ENCODE measurements around the gene TPBGL. TPM values are rescaled to one million over a fixed set of nuclear protein-coding genes. Genes with fewer than 3 reads are reported as not detected.

TPBGL gene
- polyA plus RNA-seq, 3 donors = not detected

- Mint-ChIP-seq H3K27ac (no peak overlapping the region), H3K4me3 (peak overlapping the region in 1 of 2 donors; percentile 81), H3K36me3 (peaks cover 4 to 6% of the 10 kb centered on the region in 2 donors), H3K4me1 (peaks cover 8% of the 10 kb centered on the region), H3K9me3 (peaks cover 0 to 15% (median 10%) of the 10 kb centered on the region in 7 donors), H3K27me3 (ENCODE audit: low read depth in 3 of 3) (peaks cover 54 to 72% (median 64%) of the 10 kb centered on the region in 3 donors)
- no peak overlapping the region for H3K4me2 ChIP-seq (replicated peaks; ENCODE audit: extremely low read depth, low read length, poor library complexity, severe bottlenecking)
- H3K79me2 ChIP-seq (ENCODE audit: insufficient read depth, low read length) = no peaks in the 10 kb centered on the region
- peaks cover 36 to 59% of the 10 kb centered on the region in 2 donors for H3K27me3 ChIP-seq (ENCODE audit: control insufficient read depth in 2 of 2, insufficient read depth in 2 of 2, low read length in 2 of 2)
- no peak overlapping the region for H3K4me3 ChIP-seq (replicated peaks in 1 of 3; ENCODE audit: low read depth in 2 of 3, low read length in 3 of 3)
- no peak for TF ChIP-seq CTCF (IDR thresholded peaks at IDR 0.05)
- no peaks in the 10 kb centered on the region for H4K20me1 ChIP-seq (ENCODE audit: insufficient read depth, low read length)
- peaks cover 0 to 15% of the 10 kb centered on the region in 2 donors for H3K9me3 ChIP-seq (replicated peaks in 1 of 2; ENCODE audit: control insufficient read depth in 1 of 2, insufficient read depth in 1 of 2, low read length in 2 of 2)
- H3K9ac ChIP-seq (ENCODE audit: insufficient read depth, low read length, poor library complexity, severe bottlenecking) = no peak overlapping the region
- H3K36me3 ChIP-seq (replicated peaks in 1 of 2; ENCODE audit: control insufficient read depth in 1 of 2, insufficient read depth in 2 of 2, low read length in 2 of 2) = no peaks in the 10 kb centered on the region
- intact Hi-C loops (cut with micrococcal nuclease) = loop anchor here in 1 of 2 donors (2.0 to 5.0 kb wide), 2 partner anchors 32 to 97 kb away; no protein-coding TSS in a partner anchor
- DNase-seq = no peak
- H3K4me1 ChIP-seq (ENCODE audit: control insufficient read depth in 1 of 2, insufficient read depth in 2 of 2, low read length in 2 of 2) = peaks cover 8 to 22% of the 10 kb centered on the region in 2 donors
- H2AFZ ChIP-seq (ENCODE audit: insufficient read depth, low read depth, low read length, poor library complexity, severe bottlenecking) = no peak overlapping the region
- 46% methylated on average over 5 of the region's 10 CpGs for WGBS (ENCODE audit: insufficient coverage)
- no peak overlapping the region for H3K27ac ChIP-seq (ENCODE audit: low read depth in 1 of 2, low read length in 2 of 2)
These were observed 863 bp upstream of the TPBGL start for GRCh38 chr11:75239531-75240290.

DNA sequence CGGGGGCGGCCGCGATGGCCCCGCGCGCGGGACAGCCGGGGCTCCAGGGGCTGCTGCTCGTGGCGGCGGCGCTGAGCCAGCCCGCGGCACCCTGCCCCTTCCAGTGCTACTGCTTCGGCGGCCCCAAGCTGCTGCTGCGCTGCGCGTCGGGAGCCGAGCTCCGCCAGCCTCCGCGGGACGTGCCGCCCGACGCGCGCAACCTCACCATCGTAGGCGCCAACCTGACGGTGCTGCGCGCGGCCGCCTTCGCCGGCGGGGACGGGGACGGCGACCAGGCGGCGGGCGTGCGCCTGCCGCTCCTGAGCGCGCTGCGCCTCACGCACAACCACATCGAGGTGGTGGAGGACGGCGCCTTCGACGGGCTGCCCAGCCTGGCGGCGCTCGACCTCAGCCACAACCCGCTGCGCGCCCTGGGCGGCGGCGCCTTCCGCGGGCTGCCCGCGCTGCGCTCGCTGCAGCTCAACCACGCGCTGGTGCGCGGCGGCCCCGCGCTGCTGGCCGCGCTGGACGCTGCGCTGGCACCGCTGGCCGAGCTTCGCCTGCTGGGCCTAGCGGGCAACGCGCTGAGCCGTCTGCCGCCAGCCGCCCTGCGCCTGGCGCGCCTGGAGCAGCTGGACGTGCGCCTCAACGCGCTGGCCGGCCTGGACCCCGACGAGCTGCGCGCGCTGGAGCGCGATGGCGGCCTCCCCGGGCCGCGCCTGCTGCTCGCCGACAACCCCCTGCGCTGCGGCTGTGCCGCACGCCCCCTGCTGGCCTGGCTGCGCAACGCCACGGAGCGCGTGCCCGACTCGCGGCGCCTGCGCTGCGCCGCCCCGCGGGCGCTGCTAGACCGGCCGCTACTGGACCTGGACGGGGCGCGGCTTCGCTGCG, 697 bp downstream of the TPBGL start:
- Histone ChIP-seq H3K27ac (ENCODE audit: low read depth in 1 of 2, low read length in 2 of 2) (no peak overlapping the region), H3K4me2 (replicated peaks; ENCODE audit: extremely low read depth, low read length, poor library complexity, severe bottlenecking) (peak overlapping the region; percentile 69), H3K79me2 (ENCODE audit: insufficient read depth, low read length) (no peaks in the 10 kb centered on the region), H3K4me1 (ENCODE audit: control insufficient read depth in 1 of 2, insufficient read depth in 2 of 2, low read length in 2 of 2) (peaks cover 8 to 22% of the 10 kb centered on the region in 2 donors), H3K36me3 (replicated peaks in 1 of 2; ENCODE audit: control insufficient read depth in 1 of 2, insufficient read depth in 2 of 2, low read length in 2 of 2) (no peaks in the 10 kb centered on the region), H4K20me1 (ENCODE audit: insufficient read depth, low read length) (no peaks in the 10 kb centered on the region), H3K9me3 (replicated peaks in 1 of 2; ENCODE audit: control insufficient read depth in 1 of 2, insufficient read depth in 1 of 2, low read length in 2 of 2) (peaks cover 0 to 15% of the 10 kb centered on the region in 2 donors), H3K27me3 (ENCODE audit: control insufficient read depth in 2 of 2, insufficient read depth in 2 of 2, low read length in 2 of 2) (peaks cover 44 to 66% of the 10 kb centered on the region in 2 donors), H2AFZ (ENCODE audit: insufficient read depth, low read depth, low read length, poor library complexity, severe bottlenecking) (peak overlapping the region; percentile 61), H3K4me3 (replicated peaks in 1 of 3; ENCODE audit: low read depth in 2 of 3, low read length in 3 of 3) (peak overlapping the region in 1 of 3 experiments; percentile 59), H3K9ac (ENCODE audit: insufficient read depth, low read length, poor library complexity, severe bottlenecking) (no peak overlapping the region)
- intact Hi-C loops (cut with micrococcal nuclease) = loop anchor here in 1 of 2 donors (2.0 to 5.0 kb wide), 2 partner anchors 34 to 98 kb away; no protein-coding TSS in a partner anchor
- DNase-seq = peak; percentile 80 to 83 (median 83)
- Mint-ChIP-seq H3K27ac (no peak overlapping the region), H3K4me1 (peaks cover 8% of the 10 kb centered on the region), H3K27me3 (ENCODE audit: low read depth in 3 of 3) (peaks cover 54 to 70% (median 68%) of the 10 kb centered on the region in 3 donors), H3K36me3 (peaks cover 4 to 6% of the 10 kb centered on the region in 2 donors), H3K4me3 (peak overlapping the region; percentile 64 to 80), H3K9me3 (peaks cover 0 to 18% (median 9%) of the 10 kb centered on the region in 7 donors)
- peak; percentile 96 for TF ChIP-seq CTCF (IDR thresholded peaks at IDR 0.05)
- WGBS (ENCODE audit: insufficient coverage) = under 1% methylated on average over 140 of the region's 140 CpGs

Data from CD14-positive monocyte (primary cell).